GM13976 (cell line): ENCODE measurements around the gene ACO1.

Source experiments
- DNase-seq: peaks from one replicate; pipeline ENCODE4 v3.0.0; 2012; ENCODE audit warnings: low spot score
- CTCF ChIP-seq: IDR thresholded peaks from 2 replicates; pipeline ENCODE4 v1.5.1; 2012; ENCODE audit warnings: borderline replicate concordance, mild to moderate bottlenecking; ENCODE audit not compliant: insufficient read depth; ENCODE audit errors: extremely low read depth, missing control alignments, control extremely low read depth
- in situ Hi-C: fragments of 300-500 bp; cut with MboI; formaldehyde crosslinking; loops from one replicate; pipeline ENCODE4 v1.12.0; 2022; ENCODE audit warnings: low sequenced_read_pairs, mixed read lengths, inconsistent platforms; ENCODE audit not compliant: unreplicated experiment

The ACO1 gene

GRCh38 chr9:32463500-32464293 is 79.3 kb downstream of the ACO1 start:
- no peak for DNase-seq
- in situ Hi-C loops: no loop called here
- no peak for TF ChIP-seq CTCF

- in situ Hi-C loops: no loop called here
- no peak for DNase-seq
- TF ChIP-seq CTCF: no peak
These were observed 84.3 kb downstream of the ACO1 start for GRCh38 chr9:32468740-32469139.

GRCh38 chr9:32472344-32472743 is 87.9 kb downstream of the ACO1 start:
- TF ChIP-seq CTCF: no peak
- in situ Hi-C loops: no loop called here
- DNase-seq: no peak

GRCh38 chr9:32483343-32483742 is 98.9 kb downstream of the ACO1 start:
- TF ChIP-seq CTCF: no peak
- no peak for DNase-seq
- in situ Hi-C loops: no loop called here

GRCh38 chr9:32486839-32487562 is 102.6 kb downstream of the ACO1 start:
- no peak for DNase-seq
- in situ Hi-C loops: no loop called here

GRCh38 chr9:32487981-32488380 is 103.5 kb downstream of the ACO1 start:
- no peak for DNase-seq
- in situ Hi-C loops: no loop called here
- TF ChIP-seq CTCF: no peak

More at GRCh38 chr9:32486839-32487562, 102.6 kb downstream of the ACO1 start:
- TF ChIP-seq CTCF: no peak
